ENCODE measurements around the gene NCR1.

NCR1 gene

DNA sequence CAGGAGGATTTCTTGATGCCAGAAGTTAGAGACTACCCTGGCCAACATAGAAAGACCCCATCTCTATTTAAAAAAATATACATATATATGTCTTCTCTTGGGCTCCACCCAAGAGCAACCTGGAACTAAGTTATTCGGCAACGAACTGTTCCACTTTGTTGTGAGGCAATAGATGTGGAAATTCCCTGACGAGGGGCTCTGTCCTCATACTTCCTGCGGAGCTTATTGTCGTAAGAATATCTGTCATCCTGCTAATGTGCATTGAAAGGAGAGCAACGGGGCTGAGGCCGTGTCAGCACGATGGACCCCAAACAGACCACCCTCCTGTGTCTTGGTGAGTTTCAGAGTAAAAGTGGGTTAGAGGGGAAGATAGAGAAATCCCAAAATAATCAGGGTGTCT lies 32.0 kb upstream of the NCR1 start, which contains the start of gene FCAR:
TSS of gene FCAR (plus strand) at position 246 of the 400 bp plus-strand sequence. CDS start at position 301, 55 bp downstream.
- WGBS (ENCODE audit: extremely low coverage, insufficient coverage, low lambda C conversion rate): no CpG with 5 or more reads among the region's 8 CpGs
- Histone ChIP-seq H3K18ac (ENCODE audit: low read length) (no peak within 1 kb of the TSS), H3K9ac (ENCODE audit: low read length) (no peak within 1 kb of the TSS), H2BK15ac (replicated peaks; ENCODE audit: low read depth) (no peak within 1 kb of the TSS), H3K79me1 (ENCODE audit: low read length) (no peaks in the 10 kb centered on the region), H3K56ac (ENCODE audit: low read length) (no peak within 1 kb of the TSS), H3K79me2 (ENCODE audit: control insufficient read depth, insufficient read depth, low read length) (no peaks in the 10 kb centered on the region), H4K8ac (ENCODE audit: low read depth, low read length) (no peak within 1 kb of the TSS), H3K27me3 (ENCODE audit: insufficient read depth, low read length, poor library complexity) (no peaks in the 10 kb centered on the region), H3K4me2 (ENCODE audit: low read length) (no peak within 1 kb of the TSS), H3K4me1 (ENCODE audit: control insufficient read depth, low read depth, low read length) (no peaks in the 10 kb centered on the region), H3K36me3 (ENCODE audit: control insufficient read depth, insufficient read depth, low read length) (no peaks in the 10 kb centered on the region), H3K23ac (ENCODE audit: low read length) (no peak within 1 kb of the TSS), H4K5ac (ENCODE audit: low read length) (no peak within 1 kb of the TSS), H2BK120ac (ENCODE audit: low read depth, low read length) (no peak within 1 kb of the TSS), H2BK5ac (ENCODE audit: low read length) (no peak within 1 kb of the TSS), H3K4me3 (ENCODE audit: low read length) (no peak within 1 kb of the TSS), H2AK5ac (ENCODE audit: low read length) (no peak within 1 kb of the TSS), H3K4ac (ENCODE audit: low read depth, low read length) (no peak within 1 kb of the TSS), H3K27ac (ENCODE audit: low read depth, low read length) (no peak within 1 kb of the TSS)
- DNase-seq: no peak

DNA sequence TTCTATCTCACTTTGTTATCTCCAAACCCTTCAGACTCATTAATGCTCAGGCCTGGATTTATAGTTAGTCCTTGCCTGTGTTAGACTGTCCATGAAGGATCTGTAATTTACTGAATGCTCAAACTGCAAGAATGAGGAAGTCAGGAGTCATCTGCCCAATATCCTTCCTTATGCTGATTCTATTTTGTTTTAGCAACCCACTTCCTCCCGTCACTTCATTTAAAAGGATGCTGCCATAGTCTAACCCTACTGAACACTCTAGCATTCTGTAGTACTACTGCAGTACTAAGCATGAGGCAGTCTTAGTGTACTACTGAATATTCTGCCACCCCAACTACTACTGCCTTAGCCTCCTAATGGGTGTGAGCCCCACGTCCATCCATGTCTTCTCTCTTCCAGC lies 30.4 kb upstream of the NCR1 start:
- Histone ChIP-seq H3K4ac (ENCODE audit: low read depth, low read length) (no peak overlapping the region), H2BK15ac (replicated peaks; ENCODE audit: low read depth) (no peak overlapping the region), H3K23ac (ENCODE audit: low read length) (no peak overlapping the region), H2AK5ac (ENCODE audit: low read length) (no peak overlapping the region), H3K36me3 (ENCODE audit: control insufficient read depth, insufficient read depth, low read length) (no peaks in the 10 kb centered on the region), H3K79me1 (ENCODE audit: low read length) (no peaks in the 10 kb centered on the region), H4K5ac (ENCODE audit: low read length) (no peak overlapping the region), H3K56ac (ENCODE audit: low read length) (no peak overlapping the region), H3K9ac (ENCODE audit: low read length) (no peak overlapping the region), H2BK5ac (ENCODE audit: low read length) (no peak overlapping the region), H3K4me2 (ENCODE audit: low read length) (no peak overlapping the region), H3K79me2 (ENCODE audit: control insufficient read depth, insufficient read depth, low read length) (no peaks in the 10 kb centered on the region), H3K27me3 (ENCODE audit: insufficient read depth, low read length, poor library complexity) (no peaks in the 10 kb centered on the region), H3K27ac (ENCODE audit: low read depth, low read length) (no peak overlapping the region), H3K4me3 (ENCODE audit: low read length) (no peak overlapping the region), H2BK120ac (ENCODE audit: low read depth, low read length) (no peak overlapping the region), H3K18ac (ENCODE audit: low read length) (no peak overlapping the region), H3K4me1 (ENCODE audit: control insufficient read depth, low read depth, low read length) (no peaks in the 10 kb centered on the region), H4K8ac (ENCODE audit: low read depth, low read length) (no peak overlapping the region)
- WGBS (ENCODE audit: extremely low coverage, insufficient coverage, low lambda C conversion rate): no CpG with 5 or more reads among the region's 2 CpGs
- DNase-seq: no peak

DNA sequence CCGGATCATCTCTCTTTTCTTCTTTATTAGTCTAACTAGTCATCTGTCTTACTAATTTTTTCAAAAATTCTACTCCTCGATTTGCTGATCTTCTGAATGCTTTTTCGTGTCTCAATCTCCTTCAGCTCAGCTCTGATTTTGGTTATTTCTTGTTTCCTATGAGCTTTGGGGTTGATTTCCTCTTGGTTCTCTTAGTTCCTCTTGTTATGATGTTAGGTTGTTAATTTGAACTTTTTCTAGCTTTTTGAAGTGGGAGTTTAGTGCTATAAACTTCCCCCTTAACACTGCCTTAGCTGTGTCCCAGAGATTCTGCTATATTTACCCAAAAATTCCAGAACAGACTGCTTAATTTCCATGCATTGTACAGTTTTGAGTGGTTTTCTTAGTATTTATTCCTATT lies 28.5 kb upstream of the NCR1 start:
- no peak overlapping the region for H3K4me2 ChIP-seq (ENCODE audit: low read length)
- no peak overlapping the region for H2AK5ac ChIP-seq (ENCODE audit: low read length)
- H3K79me2 ChIP-seq (ENCODE audit: control insufficient read depth, insufficient read depth, low read length): no peaks in the 10 kb centered on the region
- no peaks in the 10 kb centered on the region for H3K27me3 ChIP-seq (ENCODE audit: insufficient read depth, low read length, poor library complexity)
- H3K4ac ChIP-seq (ENCODE audit: low read depth, low read length): no peak overlapping the region
- H3K56ac ChIP-seq (ENCODE audit: low read length): no peak overlapping the region
- no peak overlapping the region for H2BK15ac ChIP-seq (replicated peaks; ENCODE audit: low read depth)
- no peak overlapping the region for H2BK120ac ChIP-seq (ENCODE audit: low read depth, low read length)
- no peaks in the 10 kb centered on the region for H3K79me1 ChIP-seq (ENCODE audit: low read length)
- no peak overlapping the region for H3K4me3 ChIP-seq (ENCODE audit: low read length)
- H3K4me1 ChIP-seq (ENCODE audit: control insufficient read depth, low read depth, low read length): no peaks in the 10 kb centered on the region
- WGBS (ENCODE audit: extremely low coverage, insufficient coverage, low lambda C conversion rate): no CpG with 5 or more reads among the region's 3 CpGs
- no peak for DNase-seq
- H3K18ac ChIP-seq (ENCODE audit: low read length): no peak overlapping the region
- no peak overlapping the region for H2BK5ac ChIP-seq (ENCODE audit: low read length)
- H3K27ac ChIP-seq (ENCODE audit: low read depth, low read length): no peak overlapping the region
- no peak overlapping the region for H4K8ac ChIP-seq (ENCODE audit: low read depth, low read length)
- H3K9ac ChIP-seq (ENCODE audit: low read length): no peak overlapping the region
- no peak overlapping the region for H4K5ac ChIP-seq (ENCODE audit: low read length)
- no peak overlapping the region for H3K23ac ChIP-seq (ENCODE audit: low read length)
- H3K36me3 ChIP-seq (ENCODE audit: control insufficient read depth, insufficient read depth, low read length): no peaks in the 10 kb centered on the region

DNA sequence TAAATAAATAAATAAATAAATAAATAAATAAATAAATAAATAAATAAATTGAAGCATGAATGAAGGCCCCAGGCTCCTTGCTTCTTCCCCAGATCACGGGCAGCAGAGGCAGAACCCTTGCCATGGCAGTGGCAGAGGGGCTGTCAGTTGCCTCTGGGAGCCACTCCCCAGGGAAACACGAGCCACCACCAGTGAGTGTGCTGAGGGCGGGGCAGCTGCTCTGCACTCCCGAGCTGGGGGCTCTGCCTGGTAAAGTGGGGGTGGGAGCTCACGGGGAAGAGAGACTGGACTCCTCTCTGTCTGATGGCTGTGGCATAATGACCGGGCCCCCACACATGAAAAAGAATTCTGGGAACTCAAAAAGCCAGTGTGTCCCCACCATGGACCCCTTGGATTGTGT lies 24.1 kb upstream of the NCR1 start:
- Histone ChIP-seq H3K27me3 (ENCODE audit: insufficient read depth, low read length, poor library complexity) (no peaks in the 10 kb centered on the region), H3K79me1 (ENCODE audit: low read length) (no peaks in the 10 kb centered on the region), H2BK15ac (replicated peaks; ENCODE audit: low read depth) (peak overlapping the region; percentile 9), H2BK5ac (ENCODE audit: low read length) (no peak overlapping the region), H3K4ac (ENCODE audit: low read depth, low read length) (no peak overlapping the region), H2AK5ac (ENCODE audit: low read length) (no peak overlapping the region), H3K4me1 (ENCODE audit: control insufficient read depth, low read depth, low read length) (no peaks in the 10 kb centered on the region), H4K8ac (ENCODE audit: low read depth, low read length) (no peak overlapping the region), H3K56ac (ENCODE audit: low read length) (no peak overlapping the region), H3K23ac (ENCODE audit: low read length) (no peak overlapping the region), H3K18ac (ENCODE audit: low read length) (peak overlapping the region; percentile 51), H3K36me3 (ENCODE audit: control insufficient read depth, insufficient read depth, low read length) (no peaks in the 10 kb centered on the region), H3K27ac (ENCODE audit: low read depth, low read length) (no peak overlapping the region), H3K79me2 (ENCODE audit: control insufficient read depth, insufficient read depth, low read length) (no peaks in the 10 kb centered on the region), H3K9ac (ENCODE audit: low read length) (no peak overlapping the region), H3K4me2 (ENCODE audit: low read length) (no peak overlapping the region), H3K4me3 (ENCODE audit: low read length) (no peak overlapping the region), H2BK120ac (ENCODE audit: low read depth, low read length) (no peak overlapping the region), H4K5ac (ENCODE audit: low read length) (no peak overlapping the region)
- DNase-seq: no peak
- no CpG with 5 or more reads among the region's 6 CpGs for WGBS (ENCODE audit: extremely low coverage, insufficient coverage, low lambda C conversion rate)

DNA sequence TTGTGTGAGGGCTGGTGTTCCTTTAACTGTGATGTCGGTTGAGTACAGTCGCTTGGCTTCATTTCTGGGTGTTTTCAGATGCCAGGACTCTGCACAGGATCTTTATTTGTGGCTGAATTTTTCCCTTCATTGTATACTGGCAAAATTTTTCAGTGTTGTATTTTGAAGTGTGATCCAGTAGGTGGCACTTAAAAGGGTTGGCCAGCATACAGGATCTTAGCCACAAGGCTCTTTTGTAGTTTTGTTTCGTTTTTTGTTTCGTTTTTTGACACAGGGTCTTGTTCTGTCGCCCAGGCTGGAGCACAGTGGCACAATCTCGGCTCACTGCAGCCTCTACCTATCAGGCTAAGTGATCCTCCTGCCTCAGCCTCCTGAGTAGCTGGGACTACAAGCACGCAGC lies 23.2 kb upstream of the NCR1 start:
- Histone ChIP-seq H2BK15ac (replicated peaks; ENCODE audit: low read depth) (no peak overlapping the region), H3K4me1 (ENCODE audit: control insufficient read depth, low read depth, low read length) (no peaks in the 10 kb centered on the region), H2AK5ac (ENCODE audit: low read length) (no peak overlapping the region), H3K23ac (ENCODE audit: low read length) (no peak overlapping the region), H3K18ac (ENCODE audit: low read length) (no peak overlapping the region), H3K4me2 (ENCODE audit: low read length) (no peak overlapping the region), H4K5ac (ENCODE audit: low read length) (no peak overlapping the region), H3K4ac (ENCODE audit: low read depth, low read length) (no peak overlapping the region), H3K56ac (ENCODE audit: low read length) (no peak overlapping the region), H3K27me3 (ENCODE audit: insufficient read depth, low read length, poor library complexity) (no peaks in the 10 kb centered on the region), H2BK120ac (ENCODE audit: low read depth, low read length) (no peak overlapping the region), H3K79me1 (ENCODE audit: low read length) (no peaks in the 10 kb centered on the region), H2BK5ac (ENCODE audit: low read length) (no peak overlapping the region), H3K4me3 (ENCODE audit: low read length) (no peak overlapping the region), H4K8ac (ENCODE audit: low read depth, low read length) (no peak overlapping the region), H3K36me3 (ENCODE audit: control insufficient read depth, insufficient read depth, low read length) (no peaks in the 10 kb centered on the region), H3K79me2 (ENCODE audit: control insufficient read depth, insufficient read depth, low read length) (no peaks in the 10 kb centered on the region), H3K9ac (ENCODE audit: low read length) (no peak overlapping the region), H3K27ac (ENCODE audit: low read depth, low read length) (no peak overlapping the region)
- DNase-seq: peak; percentile 28
- WGBS (ENCODE audit: extremely low coverage, insufficient coverage, low lambda C conversion rate): no CpG with 5 or more reads among the region's 7 CpGs

DNA sequence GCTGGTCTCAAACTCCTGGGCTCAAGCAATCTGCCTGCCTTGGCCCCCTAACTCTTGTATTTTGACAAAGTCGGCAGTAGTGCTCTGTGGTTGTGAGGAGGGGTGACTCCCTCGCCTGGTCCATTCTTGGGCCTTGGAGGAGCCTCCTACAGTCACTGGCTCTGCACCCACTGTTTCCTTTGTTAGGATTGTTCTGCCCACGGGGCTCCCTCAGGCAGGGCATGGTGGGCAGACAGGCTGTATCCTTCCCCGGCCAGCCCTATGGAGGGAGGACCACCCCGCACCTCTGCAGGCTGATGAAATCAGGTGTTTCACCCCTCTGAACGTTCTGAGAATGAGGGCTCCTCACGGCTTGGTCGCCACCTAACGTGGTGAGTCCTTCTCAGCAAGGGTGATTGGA lies 22.7 kb upstream of the NCR1 start:
- Histone ChIP-seq H3K79me1 (ENCODE audit: low read length) (no peaks in the 10 kb centered on the region), H3K4me2 (ENCODE audit: low read length) (no peak overlapping the region), H3K18ac (ENCODE audit: low read length) (no peak overlapping the region), H3K27ac (ENCODE audit: low read depth, low read length) (no peak overlapping the region), H2AK5ac (ENCODE audit: low read length) (peak overlapping the region; percentile 90), H3K4me3 (ENCODE audit: low read length) (no peak overlapping the region), H3K79me2 (ENCODE audit: control insufficient read depth, insufficient read depth, low read length) (no peaks in the 10 kb centered on the region), H2BK15ac (replicated peaks; ENCODE audit: low read depth) (no peak overlapping the region), H3K23ac (ENCODE audit: low read length) (no peak overlapping the region), H3K4ac (ENCODE audit: low read depth, low read length) (no peak overlapping the region), H3K4me1 (ENCODE audit: control insufficient read depth, low read depth, low read length) (no peaks in the 10 kb centered on the region), H3K36me3 (ENCODE audit: control insufficient read depth, insufficient read depth, low read length) (no peaks in the 10 kb centered on the region), H2BK5ac (ENCODE audit: low read length) (no peak overlapping the region), H3K9ac (ENCODE audit: low read length) (no peak overlapping the region), H4K8ac (ENCODE audit: low read depth, low read length) (no peak overlapping the region), H4K5ac (ENCODE audit: low read length) (no peak overlapping the region), H2BK120ac (ENCODE audit: low read depth, low read length) (no peak overlapping the region), H3K56ac (ENCODE audit: low read length) (peak overlapping the region; percentile 60), H3K27me3 (ENCODE audit: insufficient read depth, low read length, poor library complexity) (no peaks in the 10 kb centered on the region)
- DNase-seq: no peak
- WGBS (ENCODE audit: extremely low coverage, insufficient coverage, low lambda C conversion rate): no CpG with 5 or more reads among the region's 9 CpGs

Data from mesendoderm (in vitro differentiated cells).